ENCODE results near the gene ACVR2A. TPM values are rescaled to one million over a fixed set of nuclear protein-coding genes. Genes with fewer than 3 reads are reported as not detected.

The ACVR2A gene
- total RNA-seq, 1 experiment from 2014 or later, result 9.4 TPM

- no peaks in the 10 kb centered on the region for H3K4me1 ChIP-seq (ENCODE audit: control insufficient read depth in 1 of 2, insufficient read depth in 2 of 2, low read length in 2 of 2)
- no peak for ATAC-seq
- H3K4me2 ChIP-seq (ENCODE audit: low read length), result no peak overlapping the region
- intact Hi-C loops (cut with micrococcal nuclease), result no loop called here
- no peak overlapping the region for H3K4me3 ChIP-seq (replicated peaks in 1 of 2; ENCODE audit: low read depth in 1 of 2, low read length in 2 of 2)
- no peak overlapping the region for H3K9ac ChIP-seq (ENCODE audit: low read length)
- no peak overlapping the region for H3K27ac ChIP-seq (ENCODE audit: low read depth, low read length)
- H3K36me3 ChIP-seq (ENCODE audit: control insufficient read depth in 1 of 2, insufficient read depth in 2 of 2, low read length in 2 of 2), result no peaks in the 10 kb centered on the region
- no peaks in the 10 kb centered on the region for H3K79me2 ChIP-seq (ENCODE audit: insufficient read depth, low read length)
- ChIA-PET RAD21 (ENCODE audit: low non-redundant PET in 1 of 2, low total read pairs in 2 of 2, uncharacterized antibody in 2 of 2, unreplicated experiment in 2 of 2) (no interaction called here), POLR2A (no interaction called here), CTCF (interaction anchor here (0.9 to 3.1 kb wide), 3 partner anchors 864 to 1176 kb away, joined by 3 to 25 read pairs (median 3); no protein-coding TSS in a partner anchor)
- no peaks in the 10 kb centered on the region for H4K20me1 ChIP-seq (ENCODE audit: insufficient read depth)
- H3K27me3 ChIP-seq (ENCODE audit: insufficient read depth, low read length), result no peaks in the 10 kb centered on the region
- no peaks in the 10 kb centered on the region for H3K9me2 ChIP-seq (ENCODE audit: insufficient read depth)
- no peak for DNase-seq (ENCODE audit: low read depth, low spot score)
- BruUV-seq (replicated peaks), result no TSS peak
- H3K9me3 ChIP-seq (ENCODE audit: control insufficient read depth in 1 of 2, insufficient read depth in 1 of 2, low read depth in 1 of 2, low read length in 2 of 2), result no peaks in the 10 kb centered on the region
- TF ChIP-seq CEBPB (IDR thresholded peaks at IDR 0.05; ENCODE audit: low read depth), result no peak
- H2AFZ ChIP-seq (ENCODE audit: low read depth, low read length, poor library complexity, severe bottlenecking), result no peak overlapping the region
Measured at GRCh38 chr2:147909178-147909577, 64.3 kb downstream of the ACVR2A start.

GRCh38 chr2:147910990-147911473 lies 66.2 kb downstream of the ACVR2A start:
- Histone ChIP-seq H3K79me2 (ENCODE audit: insufficient read depth, low read length) (no peaks in the 10 kb centered on the region), H3K4me1 (ENCODE audit: control insufficient read depth in 1 of 2, insufficient read depth in 2 of 2, low read length in 2 of 2) (no peaks in the 10 kb centered on the region), H3K9me2 (ENCODE audit: insufficient read depth) (no peaks in the 10 kb centered on the region), H3K9me3 (ENCODE audit: control insufficient read depth in 1 of 2, insufficient read depth in 1 of 2, low read depth in 1 of 2, low read length in 2 of 2) (no peaks in the 10 kb centered on the region), H3K36me3 (ENCODE audit: control insufficient read depth in 1 of 2, insufficient read depth in 2 of 2, low read length in 2 of 2) (no peaks in the 10 kb centered on the region), H4K20me1 (ENCODE audit: insufficient read depth) (no peaks in the 10 kb centered on the region), H3K4me2 (ENCODE audit: low read length) (no peak overlapping the region), H2AFZ (ENCODE audit: low read depth, low read length, poor library complexity, severe bottlenecking) (no peak overlapping the region), H3K9ac (ENCODE audit: low read length) (no peak overlapping the region), H3K27ac (ENCODE audit: low read depth, low read length) (no peak overlapping the region), H3K27me3 (ENCODE audit: insufficient read depth, low read length) (no peaks in the 10 kb centered on the region), H3K4me3 (replicated peaks in 1 of 2; ENCODE audit: low read depth in 1 of 2, low read length in 2 of 2) (no peak overlapping the region)
- TF ChIP-seq JUND (IDR thresholded peaks at IDR 0.05), result no peak
- TF ChIP-seq ZFX (IDR thresholded peaks at IDR 0.05), result no peak
- no peak for TF ChIP-seq FOSL1 (IDR thresholded peaks at IDR 0.05; ENCODE audit: low read depth)
- TF ChIP-seq EGR1 (IDR thresholded peaks at IDR 0.05; ENCODE audit: low read depth), result no peak
- TF ChIP-seq SRF (IDR thresholded peaks at IDR 0.05; ENCODE audit: low read depth), result no peak
- no peak for TF ChIP-seq EZH2 (IDR thresholded peaks at IDR 0.05)
- TF ChIP-seq POLR2A (IDR thresholded peaks at IDR 0.05; ENCODE audit: borderline replicate concordance, extremely low read depth, insufficient read depth, insufficient read length), result no peak
- peak; percentile 87 for TF ChIP-seq RAD21 (IDR thresholded peaks at IDR 0.05; ENCODE audit: low read depth)
- TF ChIP-seq CTCF (IDR thresholded peaks at IDR 0.05 in 2 of 3, conservative IDR thresholded peaks at IDR 0.05 in 1 of 3; ENCODE audit: borderline replicate concordance in 1 of 3, insufficient read depth in 1 of 3, low read depth in 2 of 3, low read length in 2 of 3), result peak; percentile 47 to 72 (median 64); a peak in 5 of 6 replicates
- TF ChIP-seq CEBPB (IDR thresholded peaks at IDR 0.05; ENCODE audit: low read depth), result no peak
- TF ChIP-seq POLR2AphosphoS5 (IDR thresholded peaks at IDR 0.05; ENCODE audit: low read depth, low read length), result no peak
- ChIA-PET RAD21 (ENCODE audit: low non-redundant PET in 1 of 2, low total read pairs in 2 of 2, uncharacterized antibody in 2 of 2, unreplicated experiment in 2 of 2) (interaction anchor here (0.6 to 1.4 kb wide), 5 partner anchors 579 to 1177 kb away, joined by 3 to 6 read pairs (median 3); no protein-coding TSS in a partner anchor), POLR2A (no interaction called here), CTCF (interaction anchor here (0.7 to 3.1 kb wide), 18 partner anchors 9 to 1179 kb away, joined by 3 to 25 read pairs (median 4); no protein-coding TSS in a partner anchor)
- no TSS peak for BruUV-seq (replicated peaks)
- intact Hi-C loops (cut with micrococcal nuclease), result loop anchor here (1.0 to 5.0 kb wide), 5 partner anchors 579 to 1177 kb away; no protein-coding TSS in a partner anchor
- DNase-seq (ENCODE audit: low read depth, low spot score) (peak; percentile 52), ATAC-seq (no peak)
